NCI-H526 (cell line): Measurements from ENCODE around the gene SPRYD3.

Experiments
- DNase-seq, 2 experiments: peaks; one replicate each; lab custom pipeline; 2025; lab: John Stamatoyannopoulos, UW

SPRYD3 gene

GRCh38 chr12:53063708-53064612 lies 15.2 kb downstream of the SPRYD3 start:
- DNase-seq, result no peak

GRCh38 chr12:53062977-53063707 lies 16.0 kb downstream of the SPRYD3 start:
- no peak for DNase-seq

- DNase-seq, result no peak
Measured at GRCh38 chr12:53062011-53062961, 16.9 kb downstream of the SPRYD3 start.

- peak in 1 of 2 experiments; percentile 40 for DNase-seq
Measured at GRCh38 chr12:53061404-53062010, 17.7 kb downstream of the SPRYD3 start.

GRCh38 chr12:53060721-53061276 lies 18.4 kb downstream of the SPRYD3 start:
- no peak for DNase-seq

- no peak for DNase-seq
Measured at GRCh38 chr12:53060064-53060720, 19.0 kb downstream of the SPRYD3 start.

GRCh38 chr12:53059434-53060063 lies 19.6 kb downstream of the SPRYD3 start:
- no peak for DNase-seq

- no peak for DNase-seq
Measured at GRCh38 chr12:53058674-53059433, 20.3 kb downstream of the SPRYD3 start.

- no peak for DNase-seq
Measured at GRCh38 chr12:53057816-53058500, 21.2 kb downstream of the SPRYD3 start.

- no peak for DNase-seq
Measured at GRCh38 chr12:53056901-53057300, 22.3 kb downstream of the SPRYD3 start.

- DNase-seq, result no peak
Measured at GRCh38 chr12:53056296-53056695, 22.9 kb downstream of the SPRYD3 start.

GRCh38 chr12:53055471-53056266 lies 23.5 kb downstream of the SPRYD3 start:
- no peak for DNase-seq

- peak; percentile 92 to 98 for DNase-seq
Measured at GRCh38 chr12:53054112-53054878, 24.9 kb downstream of the SPRYD3 start.

GRCh38 chr12:53053218-53054111 lies 25.7 kb downstream of the SPRYD3 start:
- peak; percentile 80 to 89 for DNase-seq

GRCh38 chr12:53052419-53053217 lies 26.6 kb downstream of the SPRYD3 start:
- DNase-seq, result no peak
